Endometrial microvascular endothelial cells (primary cell): ENCODE results near the gene PIK3CD. TPM values are rescaled to one million over a fixed set of nuclear protein-coding genes. Genes with fewer than 3 reads are reported as not detected.

Experiments
- total RNA-seq: library from RNA; depleted of rRNA; stranded (reverse); fragments of >200 nt; gene quantifications from one replicate; pipeline ENCODE4 v1.2.3, GENCODE V29; 2015; ENCODE audit errors: inconsistent ontology term

The PIK3CD gene
- total RNA-seq, 1 donor from 2014 or later: 9.1 TPM

Other genes with a start within 250 kb of the PIK3CD start
- gene SLC25A33, start 112.3 kb upstream of the PIK3CD start, total RNA-seq: 8.6 TPM
- 19.0 TPM for gene TMEM201, start 62.8 kb upstream of the PIK3CD start, total RNA-seq
- gene CLSTN1, start 172.2 kb downstream of the PIK3CD start, total RNA-seq: 98.4 TPM